Measurements from ENCODE around the gene PLN.

DNA sequence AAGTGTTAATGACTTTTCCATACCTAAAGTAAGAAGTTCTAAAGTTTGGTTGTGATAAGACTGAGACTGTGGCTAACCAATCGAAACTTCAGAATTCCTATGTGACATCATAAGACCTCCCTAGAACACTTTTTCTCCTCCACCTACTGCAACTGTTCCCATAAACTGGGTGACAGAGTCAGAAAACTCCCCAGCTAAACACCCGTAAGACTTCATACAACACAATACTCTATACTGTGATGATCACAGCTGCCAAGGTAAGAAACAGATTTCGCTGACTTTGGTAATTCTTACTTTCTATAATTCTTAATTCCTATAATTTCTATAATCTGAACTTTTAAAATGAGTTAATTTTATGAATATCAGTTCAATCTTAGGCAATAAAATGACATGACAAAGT is at the start of gene PLN:
- TF ChIP-seq CTCF (IDR thresholded peaks at IDR 0.05) (no peak), POLR2A (IDR thresholded peaks at IDR 0.05) (no peak)
